NCI-H2196 treated with DMSO at 0.1 percent for 48 hours (cell line): ENCODE measurements around the gene FBXL22.
"Not testable (repeated sequence)": the region's sequence is repeated elsewhere in the genome, so short reads cannot be mapped to it uniquely, and the experiment has no call there.

Experiments
- DNase-seq: peaks from one replicate; lab custom pipeline; 2025; ENCODE audit not compliant: unreplicated experiment; lab: John Stamatoyannopoulos, UW

FBXL22 gene

GRCh38 chr15:63611177-63611576 is 14.0 kb downstream of the FBXL22 start:
- DNase-seq, result no peak

DNA sequence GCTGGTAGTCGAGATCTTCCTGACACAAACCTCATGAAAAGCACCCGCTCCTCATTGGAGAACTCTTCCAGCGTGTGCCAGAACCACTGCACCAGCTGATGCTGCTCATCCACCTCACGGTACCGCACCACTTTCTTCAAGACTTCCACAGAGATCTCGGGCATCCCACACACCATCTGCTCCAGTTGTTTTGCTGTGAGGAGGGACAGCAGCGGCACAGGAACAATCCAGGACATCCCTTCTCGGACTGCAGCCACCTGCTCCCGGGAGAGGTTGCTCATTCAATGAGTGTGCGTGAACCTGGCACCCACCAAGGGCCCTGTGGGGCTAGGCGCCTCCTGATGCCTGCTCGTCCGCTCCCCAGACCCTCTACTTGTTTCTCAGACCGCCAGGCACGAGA is 15.1 kb downstream of the FBXL22 start:
- no peak for DNase-seq

GRCh38 chr15:63615935-63616334 is 18.7 kb downstream of the FBXL22 start:
- DNase-seq, result no peak

GRCh38 chr15:63617147-63617546 is 20.0 kb downstream of the FBXL22 start:
- not testable (repeated sequence) for DNase-seq

DNA sequence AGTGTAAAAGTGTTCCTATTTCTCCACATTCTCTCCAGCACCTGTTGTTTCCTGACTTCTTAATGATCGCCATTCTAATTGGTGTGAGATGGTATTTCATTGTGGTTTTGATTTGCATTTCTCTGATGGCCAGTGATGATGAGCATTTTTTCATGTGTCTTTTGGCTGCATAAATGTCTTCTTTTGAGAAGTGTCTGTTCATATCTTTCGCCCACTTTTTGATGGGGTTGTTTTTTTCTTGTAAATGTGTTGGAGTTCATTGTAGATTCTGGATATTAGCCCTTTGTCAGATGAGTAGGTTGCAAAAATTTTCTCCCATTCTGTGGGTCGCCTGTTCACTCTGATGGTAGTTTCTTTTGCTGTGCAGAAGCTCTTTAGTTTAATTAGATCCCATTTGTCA is 20.4 kb downstream of the FBXL22 start:
- DNase-seq, result not testable (repeated sequence)

GRCh38 chr15:63620760-63621159 is 23.6 kb downstream of the FBXL22 start:
- DNase-seq, result not testable (repeated sequence)

DNA sequence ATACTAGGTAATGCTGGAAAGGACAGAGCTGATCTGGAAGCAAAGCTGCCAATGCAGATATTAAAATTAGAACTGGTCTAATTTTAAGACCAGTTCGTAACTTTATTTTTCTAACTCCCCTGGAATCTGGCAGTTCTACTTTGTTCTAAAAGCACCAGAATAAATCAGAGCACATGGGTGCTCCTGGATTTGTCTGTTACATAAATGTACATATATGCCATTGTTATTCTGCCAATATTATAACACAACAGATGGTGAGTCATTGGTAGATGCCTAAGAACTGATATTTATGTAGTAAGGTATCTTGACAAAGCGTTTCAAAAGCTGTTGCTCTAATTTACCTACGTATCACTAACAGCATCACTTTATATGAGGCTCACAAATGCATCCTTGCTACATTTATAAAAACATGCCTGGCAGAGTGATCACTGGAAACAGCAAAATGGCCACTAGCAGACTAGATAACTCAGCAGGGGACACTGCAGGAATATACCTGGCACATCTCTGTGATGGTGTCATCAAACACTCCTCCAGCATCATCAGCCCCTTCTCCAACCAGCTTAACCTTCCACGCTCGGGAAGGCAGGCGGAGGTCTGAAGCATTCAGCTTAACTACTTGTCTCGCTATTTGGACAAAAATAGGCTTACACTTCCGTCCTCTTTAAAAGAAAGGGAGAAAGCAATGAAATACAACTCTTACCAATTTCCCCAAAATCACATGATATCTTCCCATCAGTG is 26.2 kb downstream of the FBXL22 start:
- no peak for DNase-seq

DNA sequence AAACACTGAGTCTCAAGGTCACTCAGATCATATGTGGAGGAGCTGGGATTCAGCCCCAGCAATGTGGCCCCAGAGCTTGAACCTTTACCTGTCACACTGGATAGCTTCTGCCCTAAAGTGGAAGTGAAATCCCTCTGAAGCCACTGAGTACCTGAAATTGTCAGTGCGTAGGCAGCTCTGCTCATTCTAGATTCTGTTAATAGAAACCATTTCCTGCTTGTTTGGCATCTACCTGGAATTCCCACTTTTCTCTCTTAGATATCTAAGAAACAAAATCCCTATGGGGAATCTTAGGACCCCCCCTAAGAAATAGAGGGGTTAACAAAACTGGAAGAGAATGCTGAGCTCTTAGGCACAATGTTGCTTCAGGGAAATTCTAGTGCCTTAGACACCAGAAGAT is 29.8 kb downstream of the FBXL22 start:
- DNase-seq, result no peak

DNA sequence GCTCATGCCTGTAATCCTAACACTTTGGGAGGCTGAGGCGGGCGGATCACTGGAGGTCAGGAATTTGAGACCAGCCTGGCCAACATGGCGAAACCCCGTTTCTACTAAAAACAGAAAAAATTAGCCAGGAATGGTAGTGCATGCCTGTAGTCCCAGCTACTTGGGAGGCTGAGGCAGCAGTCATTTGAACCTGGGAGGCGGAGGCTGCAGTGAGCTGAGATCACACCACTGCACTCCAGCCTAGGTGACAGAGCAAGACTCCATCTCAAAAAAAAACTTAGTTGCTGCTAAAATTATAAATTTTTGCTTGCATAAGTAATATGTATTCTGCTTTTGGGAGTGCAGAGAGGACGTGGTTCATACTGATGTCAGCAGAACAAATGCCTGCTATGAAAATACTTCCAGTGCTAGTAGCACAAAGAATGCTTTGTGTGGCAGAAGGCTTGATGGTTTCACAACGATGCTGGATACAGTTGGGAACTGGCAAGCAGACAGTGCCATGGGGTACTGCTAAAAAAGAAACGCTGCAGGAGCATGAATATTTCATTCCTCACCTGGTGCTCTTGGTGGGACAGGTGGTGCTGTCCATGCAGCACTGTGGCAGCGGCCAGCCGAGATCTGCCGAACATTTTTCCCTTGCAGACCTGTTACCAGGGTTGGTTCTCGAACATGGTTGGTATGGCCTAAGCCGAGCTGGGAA is 31.1 kb downstream of the FBXL22 start:
- DNase-seq, result no peak

DNA sequence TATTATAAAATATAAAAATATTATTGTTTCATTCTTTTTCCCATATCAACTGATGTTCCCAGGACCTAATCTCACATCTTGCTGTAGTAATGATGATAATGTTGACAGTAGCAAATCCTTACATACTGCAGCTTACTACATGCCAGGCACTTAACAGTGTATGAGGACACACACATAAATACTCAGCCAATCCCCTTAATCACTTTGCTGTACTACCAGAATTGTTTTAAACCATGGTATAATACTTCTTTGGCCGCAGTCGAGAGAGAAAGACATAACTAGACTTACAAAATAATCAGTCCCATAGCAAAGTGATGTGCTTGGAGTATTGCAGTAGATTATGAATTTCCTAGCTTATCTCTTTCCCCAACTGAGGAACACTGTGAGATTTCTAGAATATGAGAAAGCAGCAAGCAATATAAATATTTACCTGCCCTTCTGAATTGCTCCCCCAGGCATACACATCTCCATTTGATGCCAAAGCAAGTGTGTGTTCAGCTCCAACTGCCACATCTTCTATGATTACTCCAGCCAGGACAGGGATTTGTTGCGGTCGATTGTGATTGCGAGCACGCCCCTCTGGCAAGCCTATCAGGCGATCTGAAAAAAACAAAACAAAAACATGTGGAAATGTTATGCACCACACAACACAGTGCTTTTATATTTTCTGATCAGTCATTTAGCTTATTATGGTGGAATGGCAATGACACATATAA is 33.0 kb downstream of the FBXL22 start:
- DNase-seq, result no peak

DNA sequence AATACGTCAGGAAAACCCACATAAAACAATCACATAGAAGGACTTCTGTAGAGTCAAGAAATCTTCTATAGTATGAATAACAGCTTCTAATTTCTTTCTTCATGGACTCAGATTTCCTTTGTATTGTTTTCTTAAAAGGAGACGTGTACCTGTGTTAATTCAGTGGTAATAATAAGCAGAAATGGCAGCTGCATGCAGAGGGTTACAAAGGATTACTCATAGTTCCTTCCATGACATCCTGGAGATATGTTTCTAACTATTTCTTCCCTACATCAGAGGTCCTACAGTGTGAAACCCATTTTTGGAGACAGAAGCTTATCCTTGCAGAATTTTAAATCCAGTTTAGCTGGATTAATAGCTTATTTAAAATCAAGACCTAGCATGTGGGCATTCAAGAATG is 36.1 kb downstream of the FBXL22 start:
- no peak for DNase-seq

DNA sequence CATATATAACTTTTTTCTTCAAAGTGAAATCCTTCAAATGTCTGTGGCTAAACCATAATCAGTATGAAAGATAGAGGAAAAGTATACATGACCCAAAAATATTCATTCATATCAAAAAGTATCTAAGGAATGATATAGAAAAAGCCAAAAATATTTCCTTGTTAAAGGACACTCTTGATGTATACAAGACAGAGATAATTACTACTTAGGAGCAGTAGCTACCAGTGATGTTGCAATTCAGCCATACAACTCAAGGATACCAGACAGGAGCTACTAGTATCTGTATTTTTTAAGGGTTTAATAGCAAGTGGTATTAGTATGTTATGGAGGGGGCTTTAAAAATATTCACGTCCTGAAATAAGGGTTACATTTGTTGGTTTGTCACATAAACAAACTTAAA is 37.0 kb downstream of the FBXL22 start:
- DNase-seq, result no peak

GRCh38 chr15:63636518-63637061 is 39.4 kb downstream of the FBXL22 start:
- no peak for DNase-seq

- DNase-seq, result no peak
These were observed 41.7 kb downstream of the FBXL22 start for GRCh38 chr15:63638839-63639238.

- no peak for DNase-seq
These were observed 43.0 kb downstream of the FBXL22 start for GRCh38 chr15:63640146-63640545.
